Fibroblast of gingiva (primary cell): ENCODE results near the gene MDK.
"Not testable (repeated sequence)": the region's sequence is repeated elsewhere in the genome, so short reads cannot be mapped to it uniquely, and the experiment has no call there.

Source experiments
- DNase-seq: peaks from one replicate; pipeline ENCODE4 v3.0.0-alpha.2; 2011; ENCODE audit warnings: low read depth

Gene MDK

DNA sequence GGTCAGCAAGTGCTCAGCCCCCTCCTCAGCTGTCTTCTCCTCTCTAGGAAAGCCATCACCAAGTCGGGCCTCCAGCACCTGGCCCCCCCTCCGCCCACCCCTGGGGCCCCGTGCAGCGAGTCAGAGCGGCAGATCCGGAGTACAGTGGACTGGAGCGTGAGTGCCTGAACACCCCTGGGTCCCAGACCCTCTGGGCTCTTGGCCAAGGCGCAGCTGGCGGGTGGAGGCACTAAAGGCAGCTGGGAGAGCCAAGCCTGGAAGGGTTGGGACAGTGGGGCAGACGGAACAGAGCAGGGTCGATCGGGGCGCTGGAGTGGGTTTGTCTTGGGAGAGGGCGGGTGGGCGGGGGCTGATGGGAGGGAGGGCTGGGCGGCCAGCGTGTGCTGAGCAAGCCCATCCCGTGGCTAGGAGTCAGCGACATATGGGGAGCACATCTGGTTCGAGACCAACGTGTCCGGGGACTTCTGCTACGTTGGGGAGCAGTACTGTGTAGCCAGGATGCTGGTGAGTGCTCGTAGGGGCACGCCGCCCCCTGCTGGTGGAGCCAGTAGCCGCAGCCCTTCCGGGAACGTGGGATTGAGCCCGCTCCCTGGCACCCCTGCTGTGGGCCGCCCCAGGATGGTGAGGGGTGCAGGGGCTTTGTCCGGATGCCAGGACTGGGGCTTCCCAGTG is 14.1 kb upstream of the MDK start:
- peak; percentile 41 for DNase-seq

GRCh38 chr11:46367916-46368267 is 13.6 kb upstream of the MDK start:
- DNase-seq = no peak

DNA sequence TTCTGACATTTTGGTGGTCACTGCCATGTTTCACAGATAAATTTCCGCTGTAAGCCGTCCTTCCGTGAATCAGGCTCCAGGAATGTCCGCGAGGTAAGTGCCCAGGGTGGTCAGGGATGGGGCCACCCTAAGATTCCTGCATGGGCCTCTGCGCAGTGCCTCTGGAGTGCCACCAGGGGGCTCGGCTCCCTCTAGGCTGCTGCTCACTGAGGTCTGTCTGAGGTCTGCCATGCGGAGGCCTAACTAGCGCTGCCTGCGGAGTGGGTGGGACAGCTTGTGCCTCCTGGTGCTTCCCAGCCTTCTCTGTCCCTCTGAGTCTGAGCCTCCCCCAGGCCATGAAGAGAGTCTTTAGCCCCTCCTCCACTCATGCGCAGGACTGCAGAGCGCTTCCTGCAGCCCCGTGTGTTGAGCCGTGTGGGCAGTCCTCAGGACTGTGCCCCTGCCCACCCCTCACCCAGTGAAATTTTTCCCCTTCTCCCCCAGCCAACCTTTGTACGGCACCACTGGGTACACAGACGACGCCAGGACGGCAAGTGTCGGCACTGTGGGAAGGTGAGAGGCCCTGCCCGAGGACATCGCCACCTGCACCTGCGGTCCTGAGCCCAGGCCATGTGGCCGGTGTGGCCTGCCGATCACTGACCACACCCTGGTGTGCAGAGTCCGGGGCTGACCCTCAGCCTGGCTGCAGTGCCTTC is 11.9 kb upstream of the MDK start:
- peak; percentile 55 for DNase-seq

GRCh38 chr11:46370253-46370652 is 11.2 kb upstream of the MDK start:
- DNase-seq = no peak

DNA sequence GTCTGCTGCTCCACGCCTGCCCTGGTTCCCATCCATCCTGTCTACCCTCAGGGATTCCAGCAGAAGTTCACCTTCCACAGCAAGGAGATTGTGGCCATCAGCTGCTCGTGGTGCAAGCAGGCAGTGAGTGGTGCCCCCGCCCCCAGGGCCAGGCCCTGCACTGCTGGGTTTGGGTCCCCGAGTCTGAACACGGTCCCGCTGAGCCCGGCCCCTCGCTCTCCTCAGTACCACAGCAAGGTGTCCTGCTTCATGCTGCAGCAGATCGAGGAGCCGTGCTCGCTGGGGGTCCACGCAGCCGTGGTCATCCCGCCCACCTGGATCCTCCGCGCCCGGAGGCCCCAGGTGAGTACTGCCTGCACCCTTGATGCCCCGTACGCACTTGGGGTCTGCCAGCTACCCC is 10.2 kb upstream of the MDK start:
- DNase-seq = not testable (repeated sequence)

DNA sequence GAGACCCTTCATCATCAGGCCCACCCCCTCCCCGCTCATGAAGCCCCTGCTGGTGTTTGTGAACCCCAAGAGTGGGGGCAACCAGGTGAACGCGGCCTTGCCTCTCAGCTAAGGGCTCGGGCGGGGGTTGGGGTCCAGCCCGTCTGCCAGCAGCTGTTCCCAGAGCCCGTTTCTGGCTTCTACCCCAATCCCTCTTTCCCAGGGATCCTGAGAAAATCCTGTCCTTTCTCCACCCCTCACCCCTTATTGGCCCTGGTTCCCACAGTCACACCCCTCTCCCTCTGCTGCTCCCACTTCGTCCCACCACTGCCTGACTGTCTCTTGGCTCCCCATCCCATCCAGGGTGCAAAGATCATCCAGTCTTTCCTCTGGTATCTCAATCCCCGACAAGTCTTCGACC is 9.4 kb upstream of the MDK start:
- DNase-seq = no peak

GRCh38 chr11:46372501-46372900 is 9.0 kb upstream of the MDK start:
- not testable (repeated sequence) for DNase-seq

GRCh38 chr11:46373787-46374740 is 7.4 kb upstream of the MDK start:
- no peak for DNase-seq

GRCh38 chr11:46374815-46375214 is 6.7 kb upstream of the MDK start:
- DNase-seq = no peak

DNA sequence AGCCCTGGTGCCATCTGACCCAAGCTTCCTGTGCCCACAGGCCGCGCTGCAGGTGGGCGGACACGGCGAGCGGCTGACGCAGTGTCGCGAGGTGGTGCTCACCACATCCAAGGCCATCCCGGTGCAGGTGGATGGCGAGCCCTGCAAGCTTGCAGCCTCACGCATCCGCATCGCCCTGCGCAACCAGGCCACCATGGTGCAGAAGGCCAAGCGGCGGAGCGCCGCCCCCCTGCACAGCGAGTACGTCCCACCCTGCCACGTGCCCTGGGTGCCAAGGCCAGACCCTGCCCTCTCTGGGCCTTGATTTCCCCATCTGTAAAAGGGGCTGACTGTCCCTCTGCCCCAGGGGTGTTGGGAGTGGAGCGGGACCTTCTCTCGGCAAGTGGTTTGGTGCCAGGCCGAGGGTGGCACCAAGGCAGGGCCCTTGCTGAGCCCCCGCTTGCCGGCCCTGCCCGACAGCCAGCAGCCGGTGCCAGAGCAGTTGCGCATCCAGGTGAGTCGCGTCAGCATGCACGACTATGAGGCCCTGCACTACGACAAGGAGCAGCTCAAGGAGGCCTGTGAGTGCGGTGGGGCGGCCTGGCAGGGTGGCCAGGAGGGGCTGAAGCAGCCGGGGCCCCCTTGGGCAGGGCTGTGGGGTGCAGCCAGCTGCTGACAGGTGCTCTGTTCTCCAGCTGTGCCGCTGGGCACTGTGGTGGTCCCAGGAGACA is 5.9 kb upstream of the MDK start:
- no peak for DNase-seq

DNA sequence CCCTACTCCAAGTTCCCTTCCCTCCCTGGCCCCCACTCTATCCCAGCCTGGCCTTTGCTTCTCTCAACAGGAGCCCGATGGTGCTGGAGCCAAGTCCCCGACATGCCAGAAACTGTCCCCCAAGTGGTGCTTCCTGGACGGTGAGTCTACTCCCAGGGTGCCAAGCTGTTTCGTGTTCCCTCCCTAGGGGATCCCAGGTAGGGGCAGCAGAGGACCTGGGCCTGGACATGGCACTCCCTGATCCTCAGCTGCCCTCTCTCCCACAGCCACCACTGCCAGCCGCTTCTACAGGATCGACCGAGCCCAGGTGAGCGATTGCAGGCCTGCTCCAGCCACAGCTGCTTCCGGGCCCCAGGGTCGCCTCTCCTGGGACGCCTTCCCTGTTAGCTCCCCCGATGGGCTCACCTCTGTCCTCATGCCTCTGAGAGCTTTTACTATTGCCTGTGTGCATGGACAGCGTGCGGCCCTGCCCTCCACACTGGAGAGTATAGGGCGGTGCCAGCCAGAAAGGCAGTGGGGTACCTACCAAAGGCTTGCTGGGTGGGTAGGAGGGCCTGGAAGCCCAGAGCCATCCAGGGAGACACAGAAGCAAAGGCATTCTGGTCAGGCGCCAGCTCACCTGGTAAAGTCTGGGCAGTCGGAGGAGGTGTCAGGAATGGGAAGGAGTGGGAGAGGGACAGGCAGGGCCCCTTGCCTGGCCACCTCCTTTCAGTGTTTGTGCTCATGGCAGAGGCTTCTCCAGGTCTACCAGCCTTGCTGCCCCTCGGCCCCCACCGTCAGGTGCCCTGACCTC is 5.0 kb upstream of the MDK start:
- DNase-seq = no peak

- DNase-seq = no peak
These were observed 4.2 kb upstream of the MDK start for GRCh38 chr11:46377290-46377689.

DNA sequence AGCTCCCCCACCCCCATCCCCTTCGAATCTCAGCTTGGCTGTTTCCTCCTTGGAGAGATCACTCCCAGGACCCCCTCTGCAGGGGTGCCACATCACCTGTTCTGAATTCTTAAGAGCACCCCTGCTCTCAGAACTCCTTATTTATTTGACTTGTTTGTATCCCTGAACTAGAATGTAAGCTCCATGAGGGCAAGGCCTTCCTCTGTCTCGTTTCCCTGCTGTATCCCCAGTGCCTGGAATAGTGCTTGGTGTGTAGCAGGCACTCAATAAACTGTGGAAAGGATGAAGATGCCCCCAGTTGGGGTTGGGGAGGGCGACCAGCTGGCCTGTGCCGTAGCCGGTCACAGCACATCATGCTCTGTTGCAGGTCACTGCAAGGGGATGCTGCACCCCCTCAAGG is 3.6 kb upstream of the MDK start:
- no peak for DNase-seq

GRCh38 chr11:46378296-46378695 is 3.2 kb upstream of the MDK start:
- no peak for DNase-seq

DNA sequence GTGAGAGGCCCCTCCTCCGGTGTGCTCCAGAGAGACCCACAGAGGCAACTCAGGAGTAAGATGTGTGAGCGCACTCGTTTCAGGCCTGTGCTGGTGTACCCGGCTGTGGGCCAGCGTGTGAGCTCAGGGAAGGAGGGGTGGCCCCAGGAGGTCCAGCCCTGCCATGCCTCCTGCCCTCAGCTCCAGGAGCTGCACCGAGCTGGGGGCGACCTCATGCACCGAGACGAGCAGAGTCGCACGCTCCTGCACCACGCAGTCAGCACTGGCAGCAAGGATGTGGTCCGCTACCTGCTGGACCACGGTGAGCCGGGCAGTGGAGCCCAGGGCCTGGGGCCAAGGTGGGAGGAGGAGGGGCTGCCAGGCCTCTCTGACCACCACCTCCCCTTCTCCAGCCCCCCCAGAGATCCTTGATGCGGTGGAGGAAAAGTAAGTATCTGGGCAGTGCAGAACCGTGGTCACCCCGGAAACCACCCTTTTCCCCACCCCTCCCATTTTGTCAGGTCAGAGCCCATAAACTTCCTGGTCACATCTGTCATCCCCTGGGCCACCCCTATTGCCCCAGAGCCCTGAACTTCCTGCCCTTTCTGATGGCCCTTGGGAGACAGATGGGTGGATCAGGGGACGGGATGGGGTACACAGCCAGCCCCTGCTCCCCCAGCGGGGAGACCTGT is 2.5 kb upstream of the MDK start:
- no peak for DNase-seq

GRCh38 chr11:46379482-46380293 is 1.8 kb upstream of the MDK start:
- not testable (repeated sequence) for DNase-seq

- no peak for DNase-seq
These were observed 975 bp upstream of the MDK start for GRCh38 chr11:46380340-46381047.

DNA sequence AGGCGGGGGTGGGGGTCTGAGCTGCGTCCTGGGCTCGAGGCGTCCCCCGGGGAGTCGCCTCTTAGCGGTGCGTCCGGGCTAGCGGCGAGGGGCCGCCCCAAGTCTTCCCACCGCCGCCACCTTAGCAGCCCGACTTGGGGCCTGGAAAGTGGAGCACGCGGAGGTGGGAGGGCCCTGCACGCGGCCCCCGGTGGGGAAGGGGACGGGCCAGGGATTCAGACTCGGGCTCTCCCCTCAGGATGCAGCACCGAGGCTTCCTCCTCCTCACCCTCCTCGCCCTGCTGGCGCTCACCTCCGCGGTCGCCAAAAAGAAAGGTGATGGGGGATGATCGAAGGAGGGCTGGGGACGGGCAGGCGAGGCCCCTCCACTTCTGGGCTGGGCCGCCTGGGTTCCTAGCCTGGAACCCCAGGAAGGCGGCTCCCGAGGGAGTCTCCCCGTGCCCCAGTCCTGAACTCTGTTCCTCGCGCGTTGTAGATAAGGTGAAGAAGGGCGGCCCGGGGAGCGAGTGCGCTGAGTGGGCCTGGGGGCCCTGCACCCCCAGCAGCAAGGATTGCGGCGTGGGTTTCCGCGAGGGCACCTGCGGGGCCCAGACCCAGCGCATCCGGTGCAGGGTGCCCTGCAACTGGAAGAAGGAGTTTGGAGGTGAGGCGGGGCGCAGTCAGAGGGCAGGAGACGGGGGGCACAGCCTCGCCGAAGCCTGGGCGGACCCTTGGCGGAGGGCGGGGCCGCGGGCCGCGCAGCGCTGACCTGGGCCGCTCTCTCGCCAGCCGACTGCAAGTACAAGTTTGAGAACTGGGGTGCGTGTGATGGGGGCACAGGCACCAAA is 563 bp downstream of the MDK start:
- DNase-seq = no peak
